Vagina (tissue), 2 donors: Measurements from ENCODE around the gene USP6NL.

Experiments used
- CTCF ChIP-seq, 3 experiments: fragments of 450-650 bp in 2 of 3; fragments of 200-600 bp in 1 of 3; sonication (generic) in 1 of 3; IDR thresholded peaks; one replicate each; pipeline ENCODE4 v1.5.1; 2017 to 2019; ENCODE audit warnings: antibody characterized with exemption in 3 of 3, mild to moderate bottlenecking in 2 of 3, moderate library complexity in 2 of 3
- POLR2AphosphoS5 ChIP-seq, 2 donors: sonication (generic); formaldehyde crosslinking; IDR thresholded peaks; one replicate each; pipeline ENCODE4 v1.9.0; 2017; ENCODE audit warnings: antibody characterized with exemption in 2 of 2, mild to moderate bottlenecking in 2 of 2, low read depth in 1 of 2; ENCODE audit not compliant: insufficient read depth in 1 of 2

- TF ChIP-seq POLR2AphosphoS5 (IDR thresholded peaks at IDR 0.05; ENCODE audit: insufficient read depth in 1 of 2, low read depth in 1 of 2) (no peak), CTCF (IDR thresholded peaks at IDR 0.05) (no peak)
Observed at GRCh38 chr10:11588873-11589574, 22.4 kb downstream of the USP6NL start.
